Choroid plexus epithelial cell (primary cell): ENCODE data around the gene ARHGAP45.

Experiments used
- DNase-seq: peaks from one replicate; pipeline ENCODE4 v3.0.0-alpha.2; 2010; ENCODE audit warnings: low read depth
- H3K4me3 ChIP-seq: 2 replicates; pipeline ENCODE4 v1.5.1; 2011; ENCODE audit warnings: low read depth, mild to moderate bottlenecking, control low read depth, low read length, moderate library complexity
- CTCF ChIP-seq: conservative IDR thresholded peaks from 2 replicates; pipeline ENCODE4 v1.5.1; 2011; ENCODE audit warnings: low read depth, mild to moderate bottlenecking, control low read depth, inconsistent platforms, low read length, moderate library complexity

ARHGAP45 gene

DNA sequence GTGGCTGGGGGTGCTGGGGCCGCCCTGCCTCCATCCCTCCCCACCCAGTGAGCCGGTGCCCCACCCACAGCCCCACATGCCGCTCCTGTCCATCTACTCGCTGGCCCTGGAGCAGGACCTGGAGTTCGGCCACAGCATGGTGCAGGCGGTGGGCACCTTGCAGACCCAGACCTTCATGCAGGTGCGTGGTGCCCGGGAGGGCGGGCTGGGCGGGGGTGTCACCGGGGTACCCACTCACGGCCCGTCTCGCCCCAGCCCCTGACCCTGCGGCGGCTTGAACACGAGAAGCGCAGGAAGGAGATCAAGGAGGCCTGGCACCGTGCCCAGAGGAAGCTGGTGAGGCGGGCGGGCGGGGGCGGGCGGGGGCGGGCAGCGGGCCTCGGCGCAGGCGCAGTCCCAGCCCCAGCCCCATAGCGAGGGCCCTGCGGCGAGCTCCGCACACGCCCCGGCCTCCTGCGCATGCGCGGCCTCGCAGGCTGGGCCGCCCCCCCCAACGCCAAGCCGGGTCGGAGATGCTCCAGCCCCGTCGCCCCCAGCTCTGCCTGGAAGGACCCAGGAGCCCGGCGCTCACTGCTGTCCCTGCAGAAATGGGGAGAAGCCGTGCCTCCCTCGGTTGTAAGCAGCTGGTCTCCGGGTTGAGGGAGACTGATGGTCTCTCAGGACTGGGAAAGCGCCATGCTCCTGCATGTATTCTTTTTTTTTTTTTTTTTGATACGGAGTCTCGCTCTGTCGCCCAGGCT, 7.7 kb downstream of the ARHGAP45 start:
- no peak for DNase-seq
- no peak overlapping the region for H3K4me3 ChIP-seq
- TF ChIP-seq CTCF: no peak

- no peak for DNase-seq
- H3K4me3 ChIP-seq: no peak overlapping the region
- TF ChIP-seq CTCF: no peak
Measured at GRCh38 chr19:1076046-1076386, 9.0 kb downstream of the ARHGAP45 start.

- no peak overlapping the region for H3K4me3 ChIP-seq
- DNase-seq: no peak
- no peak for TF ChIP-seq CTCF
Measured at GRCh38 chr19:1076951-1077350, 10.0 kb downstream of the ARHGAP45 start.

DNA sequence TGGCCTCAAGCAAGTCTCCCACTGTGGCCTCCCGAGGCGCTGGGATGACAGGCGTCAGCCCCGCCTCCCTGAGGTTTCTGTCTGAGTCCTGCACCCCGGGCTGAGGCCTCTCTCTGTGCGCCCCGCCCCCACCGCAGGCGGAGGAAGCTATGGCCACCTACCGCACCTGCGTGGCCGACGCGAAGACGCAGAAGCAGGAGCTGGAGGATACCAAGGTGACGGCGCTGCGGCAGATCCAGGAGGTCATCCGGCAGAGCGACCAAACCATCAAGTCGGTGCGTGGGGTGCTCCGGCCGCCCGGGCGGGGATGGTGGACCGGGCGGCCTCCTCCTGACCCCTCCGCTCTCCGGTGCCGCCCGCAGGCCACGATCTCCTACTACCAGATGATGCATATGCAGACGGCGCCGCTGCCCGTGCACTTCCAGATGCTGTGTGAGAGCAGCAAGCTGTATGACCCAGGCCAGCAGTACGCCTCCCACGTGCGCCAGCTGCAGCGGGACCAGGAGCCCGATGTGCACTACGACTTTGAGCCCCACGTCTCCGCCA, 12.7 kb downstream of the ARHGAP45 start:
- TF ChIP-seq CTCF: no peak
- H3K4me3 ChIP-seq: no peak overlapping the region
- DNase-seq: no peak

- no peak for DNase-seq
- no peak overlapping the region for H3K4me3 ChIP-seq
- no peak for TF ChIP-seq CTCF
Measured at GRCh38 chr19:1080360-1081161, 13.6 kb downstream of the ARHGAP45 start.

DNA sequence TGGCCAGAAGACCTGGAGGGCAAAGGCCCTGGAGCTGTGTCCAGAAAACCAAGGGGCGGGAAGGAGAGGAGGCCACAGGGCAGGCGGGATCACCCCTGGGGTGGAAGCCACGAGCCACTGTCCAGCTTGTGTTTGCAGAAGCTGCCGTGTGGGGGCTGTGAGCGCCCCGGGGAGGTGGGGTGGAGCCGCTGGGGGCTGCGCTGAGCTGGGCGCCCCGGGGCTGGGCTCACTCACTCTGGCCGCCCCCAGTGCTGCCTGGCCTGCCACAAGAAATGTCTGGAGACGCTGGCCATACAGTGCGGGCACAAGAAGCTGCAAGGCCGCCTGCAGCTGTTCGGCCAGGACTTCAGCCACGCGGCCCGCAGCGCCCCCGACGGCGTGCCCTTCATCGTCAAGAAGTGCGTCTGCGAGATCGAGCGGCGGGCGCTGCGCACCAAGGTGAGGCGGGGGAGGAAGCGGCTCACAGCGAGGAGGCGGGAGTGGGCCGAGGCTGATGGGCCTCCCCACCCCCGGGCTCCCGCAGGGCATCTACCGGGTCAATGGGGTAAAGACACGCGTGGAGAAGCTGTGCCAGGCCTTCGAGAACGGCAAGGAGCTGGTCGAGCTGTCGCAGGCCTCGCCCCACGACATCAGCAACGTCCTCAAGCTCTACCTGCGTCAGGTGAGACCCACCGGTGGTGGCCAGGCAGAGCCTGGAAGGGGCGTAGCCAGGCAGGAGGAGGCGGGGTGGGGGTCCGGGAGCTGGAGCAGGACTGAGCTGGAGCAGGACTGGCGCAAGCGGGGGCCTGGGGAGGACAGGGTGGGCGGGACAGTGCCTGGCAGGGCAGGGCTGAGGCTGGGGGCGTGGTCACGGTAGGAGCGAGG, 14.6 kb downstream of the ARHGAP45 start:
- TF ChIP-seq CTCF: no peak
- no peak overlapping the region for H3K4me3 ChIP-seq
- DNase-seq: no peak
